Limb (tissue), 2 donors: Measurements from ENCODE around the gene COL4A1.

Source experiments
- DNase-seq, 2 donors: peaks; one replicate each; pipeline ENCODE4 v3.0.0-alpha.2; 2016; ENCODE audit errors: extremely low spot score in 2 of 2

Gene COL4A1

DNA sequence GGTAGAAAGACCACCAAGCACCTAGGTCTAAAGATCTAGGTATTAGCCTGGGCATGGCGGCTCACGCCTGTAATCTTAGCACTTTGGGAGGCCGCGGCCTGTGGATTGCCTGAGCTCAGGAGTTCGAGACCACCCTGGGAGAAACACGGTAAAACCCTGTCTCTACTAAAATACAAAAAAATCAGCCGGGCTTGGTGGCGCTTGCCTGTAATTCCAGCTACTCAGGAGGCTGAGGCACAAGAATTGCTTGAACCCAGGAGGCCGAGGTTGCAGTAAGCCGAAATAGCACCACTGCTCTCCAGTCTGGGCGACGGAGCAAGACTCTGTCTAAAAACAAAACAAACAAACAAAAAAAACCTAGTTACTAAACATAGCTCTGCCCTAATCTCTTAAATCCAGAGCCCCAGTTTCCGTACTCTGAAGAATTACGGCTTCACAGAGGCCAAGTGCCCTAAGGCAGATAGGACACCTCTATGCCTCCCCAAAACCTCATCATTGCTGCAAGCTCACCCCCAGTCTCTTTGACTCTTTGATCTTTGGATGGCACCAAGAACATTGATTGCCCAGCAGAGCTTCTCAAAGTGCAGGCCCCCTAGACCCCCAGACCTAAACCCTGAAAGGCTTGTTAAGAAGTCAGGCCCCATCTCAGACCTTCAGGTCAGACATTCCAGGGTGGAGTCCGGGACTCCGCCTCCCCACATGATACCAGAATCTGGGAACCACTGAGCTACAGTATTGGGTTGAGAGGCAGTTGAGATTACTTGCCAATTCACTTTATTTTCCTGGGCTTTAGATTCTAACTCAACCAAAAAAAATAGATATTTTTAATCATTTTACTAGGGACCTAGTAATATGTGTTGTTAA, 2.9 kb upstream of the COL4A1 start:
- DNase-seq, result no peak

DNA sequence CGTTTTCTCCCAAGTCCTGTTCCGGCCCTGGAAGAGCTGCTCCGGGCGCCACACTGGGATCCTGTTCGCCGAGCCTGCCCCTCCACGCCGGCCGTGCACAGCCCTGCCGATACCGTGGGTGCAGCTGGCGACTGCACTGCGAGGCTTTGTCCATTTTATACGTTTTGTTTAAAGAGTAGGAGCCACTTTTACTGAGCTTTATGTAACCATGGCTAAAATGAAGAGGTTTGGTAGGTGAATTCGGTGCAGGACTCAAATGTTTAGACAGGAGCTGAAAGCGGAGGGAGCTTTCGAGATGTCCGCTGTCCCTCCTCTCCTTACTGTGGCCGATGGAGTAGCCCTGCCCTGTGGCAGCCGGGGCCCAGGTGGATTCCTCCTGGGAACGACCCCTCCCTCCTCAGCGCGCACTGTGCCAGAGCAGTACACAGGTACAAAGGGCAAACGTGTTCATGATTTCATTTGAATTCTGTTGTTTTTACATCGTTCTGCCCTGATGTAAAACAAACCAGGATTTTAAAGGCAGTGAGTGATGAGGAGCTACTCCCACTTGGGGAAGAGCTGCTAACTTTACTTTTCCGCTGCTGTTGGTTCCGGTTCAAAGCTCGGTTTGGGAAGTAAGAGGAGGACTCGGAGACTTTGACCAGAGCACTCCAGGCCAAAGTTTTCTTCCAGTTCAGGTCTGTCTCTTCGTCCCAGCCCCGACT, 1.9 kb upstream of the COL4A1 start:
- no peak for DNase-seq

DNA sequence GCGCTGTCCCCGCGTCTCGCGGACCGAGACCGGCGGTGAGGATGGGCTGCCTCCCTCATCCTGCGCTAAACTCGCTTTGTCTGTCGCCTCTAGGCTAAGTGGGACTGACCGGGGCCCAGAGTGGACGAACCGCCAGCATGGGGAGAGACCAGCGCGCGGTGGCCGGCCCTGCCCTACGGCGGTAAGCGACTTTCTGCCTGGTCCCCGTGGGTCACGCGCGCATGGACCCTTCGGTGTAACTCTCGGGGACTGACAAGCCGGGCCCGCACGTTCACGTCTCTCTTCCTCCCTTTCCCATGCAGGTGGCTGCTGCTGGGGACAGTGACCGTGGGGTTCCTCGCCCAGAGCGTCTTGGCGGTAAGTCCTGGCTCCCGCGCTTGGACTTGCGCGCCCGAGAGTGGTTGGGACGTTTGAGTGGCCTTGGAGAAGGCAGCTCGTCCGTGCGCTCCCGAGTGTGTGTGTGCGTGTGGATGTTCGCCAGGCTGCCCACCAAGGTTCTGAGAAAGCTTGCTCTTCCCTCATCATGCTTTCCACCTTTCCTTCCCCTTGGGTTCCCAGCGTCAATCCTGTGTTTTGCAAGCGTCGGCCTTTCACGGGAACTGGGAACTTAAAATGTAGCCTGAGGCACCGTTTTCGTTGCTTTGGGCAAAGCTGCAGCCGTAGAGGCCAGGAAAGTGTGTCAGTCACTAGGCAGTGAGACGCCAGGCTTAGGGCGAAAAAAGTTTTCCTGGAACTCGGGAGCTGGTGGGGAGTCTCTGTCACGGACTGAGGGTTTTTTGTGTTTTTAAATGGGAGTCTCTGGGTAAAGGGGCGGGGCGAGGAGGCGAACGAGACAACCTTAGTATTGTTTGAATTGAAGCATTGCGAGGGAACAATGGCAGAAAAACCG, 1.1 kb upstream of the COL4A1 start:
- DNase-seq, result peak in 1 of 2 donors; percentile 70

DNA sequence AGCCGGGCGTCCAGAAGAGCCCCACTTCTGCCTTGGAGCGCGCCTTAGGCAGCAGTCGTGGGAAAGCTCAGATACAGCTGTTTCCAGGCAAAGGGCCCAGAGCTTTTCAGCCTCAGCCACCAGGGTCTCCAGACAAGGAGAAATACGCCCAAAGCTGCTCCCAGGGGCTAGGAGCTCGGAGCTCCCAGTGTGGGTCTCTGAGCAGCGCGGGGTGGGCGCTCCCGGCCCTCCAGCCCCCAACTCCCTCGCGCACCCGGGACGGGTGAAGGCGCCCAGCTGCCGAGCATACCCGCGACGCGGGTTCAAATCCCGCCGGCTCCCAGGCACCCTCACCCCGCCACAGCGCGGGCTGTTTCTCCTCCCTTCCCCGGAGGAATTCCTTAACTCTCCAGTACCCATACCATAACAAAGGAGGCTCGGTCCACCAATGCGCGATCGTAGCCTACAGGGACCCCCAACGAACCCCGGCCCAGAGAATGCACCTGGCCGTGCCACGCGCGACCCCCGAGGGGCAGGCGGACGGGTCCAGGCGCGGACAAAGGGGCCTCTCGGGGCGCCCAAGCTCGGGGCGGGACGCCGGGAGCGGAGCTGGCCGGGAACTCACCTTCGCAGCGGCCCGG, 507 bp downstream of the COL4A1 start:
- peak in 1 of 2 donors; percentile 69 for DNase-seq

DNA sequence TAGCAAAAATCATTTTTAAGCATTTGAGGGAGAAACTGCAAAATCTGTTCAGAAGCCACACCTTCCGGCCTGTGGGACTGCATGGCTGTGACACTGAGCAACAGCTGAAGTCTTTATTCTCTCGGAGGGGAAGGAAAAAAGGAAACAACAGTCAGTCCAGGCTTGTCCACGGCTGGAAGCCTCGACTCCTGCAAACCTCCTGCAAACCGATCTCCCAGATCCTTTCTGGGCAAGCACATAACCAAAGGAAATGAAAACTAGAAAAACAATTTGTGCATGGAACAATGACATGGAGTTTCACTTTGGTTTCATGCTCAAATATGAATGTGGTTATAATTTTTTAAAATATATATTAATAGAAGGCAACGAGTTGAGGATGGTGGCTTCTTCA, 1.0 kb downstream of the COL4A1 start:
- peak in 1 of 2 donors; percentile 32 for DNase-seq

DNA sequence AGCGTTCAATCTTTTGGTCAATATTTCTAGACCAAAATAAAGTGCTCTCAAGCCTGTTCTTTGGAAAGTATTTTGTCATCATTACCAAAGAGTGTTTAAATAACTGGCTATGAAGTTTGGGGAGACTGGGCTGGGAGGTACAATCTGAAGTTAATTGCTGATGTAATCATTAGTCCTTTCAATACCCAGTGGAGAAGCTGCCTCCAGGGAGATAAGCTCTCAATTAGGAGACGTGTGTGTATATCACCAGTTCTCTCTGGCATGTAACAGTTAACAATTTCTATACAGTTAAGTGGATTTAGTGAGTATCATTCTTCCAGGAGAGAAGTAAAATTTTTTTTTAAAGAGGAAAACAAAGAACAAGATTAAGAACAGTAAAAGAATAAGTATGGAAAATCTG, 1.4 kb downstream of the COL4A1 start:
- no peak for DNase-seq

DNA sequence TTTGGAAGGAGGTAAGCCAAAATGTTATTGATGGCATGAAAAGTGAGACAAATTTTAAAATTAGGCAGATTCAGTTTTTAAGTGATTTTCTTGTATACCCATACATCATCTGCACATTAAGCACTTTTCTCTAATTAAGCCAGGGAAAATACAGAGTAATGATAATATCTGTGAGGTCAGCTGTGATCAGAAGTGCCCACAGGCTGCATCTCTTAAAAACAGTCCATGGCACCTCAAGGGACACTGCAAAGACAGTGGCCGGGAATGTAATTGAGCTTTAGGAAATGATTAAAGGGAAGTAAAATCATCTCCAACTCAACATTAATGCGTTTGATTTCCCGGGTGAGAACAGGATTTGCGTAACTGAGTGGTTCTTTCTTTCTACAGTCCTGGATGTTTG, 2.0 kb downstream of the COL4A1 start:
- DNase-seq, result no peak

DNA sequence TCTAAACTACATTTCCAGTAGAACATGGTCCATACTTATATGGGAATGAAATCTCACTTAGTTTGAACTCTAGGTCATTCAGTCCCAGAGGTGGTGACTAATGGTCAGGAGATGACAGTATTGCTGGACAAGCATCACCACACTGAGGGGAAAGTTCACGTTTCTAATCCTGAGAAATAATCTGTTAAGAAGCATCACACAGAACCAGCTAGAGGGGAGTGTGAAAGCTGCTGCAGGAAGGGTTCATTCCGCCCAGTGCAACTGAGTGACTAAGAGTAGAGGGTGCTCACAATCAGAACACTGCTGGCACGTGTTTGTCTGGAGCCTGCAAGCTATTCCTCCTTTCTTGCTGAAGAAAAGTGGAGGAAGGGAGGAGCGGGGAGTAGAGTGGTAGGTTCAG, 2.7 kb downstream of the COL4A1 start:
- peak in 1 of 2 donors; percentile 17 for DNase-seq

DNA sequence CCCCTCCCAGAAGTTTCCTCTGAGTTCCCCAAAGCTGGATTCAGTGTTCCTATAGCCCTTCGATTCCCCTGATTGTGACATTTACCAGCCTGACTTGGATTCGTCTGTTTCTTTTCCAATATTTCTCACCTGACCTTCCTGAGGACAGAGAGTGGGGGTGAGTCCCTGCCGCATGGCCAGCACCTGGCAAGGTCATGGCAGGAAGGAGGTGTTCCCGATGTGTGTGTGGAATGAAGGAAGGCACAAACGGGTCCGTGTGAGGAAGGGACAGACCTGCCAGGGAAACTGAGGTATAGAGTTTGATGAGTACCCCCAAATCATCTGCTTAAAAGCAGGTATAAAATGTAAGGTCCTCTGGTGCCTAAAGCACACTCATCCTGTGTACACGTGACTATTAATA, 3.3 kb downstream of the COL4A1 start:
- no peak for DNase-seq

DNA sequence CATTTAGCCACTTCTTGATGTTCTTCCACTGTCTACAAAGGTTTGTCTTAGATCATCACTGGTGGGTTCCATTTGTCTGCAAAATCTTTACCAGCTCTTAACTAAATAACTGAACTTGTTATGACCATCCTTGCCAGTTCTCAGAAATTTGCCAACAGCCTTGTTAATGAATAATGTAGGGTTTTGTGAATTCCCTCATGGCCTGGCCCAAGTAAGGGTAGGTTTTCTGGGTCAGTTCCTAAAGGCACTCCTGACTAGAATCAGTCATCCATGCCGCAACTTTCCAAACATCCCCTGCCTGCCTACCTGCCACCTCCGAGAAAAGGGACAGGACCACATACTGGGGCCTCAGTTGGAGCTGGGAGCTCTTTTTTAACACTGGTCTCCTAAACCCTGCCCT, 4.0 kb downstream of the COL4A1 start:
- peak in 1 of 2 donors; percentile 6 for DNase-seq

DNA sequence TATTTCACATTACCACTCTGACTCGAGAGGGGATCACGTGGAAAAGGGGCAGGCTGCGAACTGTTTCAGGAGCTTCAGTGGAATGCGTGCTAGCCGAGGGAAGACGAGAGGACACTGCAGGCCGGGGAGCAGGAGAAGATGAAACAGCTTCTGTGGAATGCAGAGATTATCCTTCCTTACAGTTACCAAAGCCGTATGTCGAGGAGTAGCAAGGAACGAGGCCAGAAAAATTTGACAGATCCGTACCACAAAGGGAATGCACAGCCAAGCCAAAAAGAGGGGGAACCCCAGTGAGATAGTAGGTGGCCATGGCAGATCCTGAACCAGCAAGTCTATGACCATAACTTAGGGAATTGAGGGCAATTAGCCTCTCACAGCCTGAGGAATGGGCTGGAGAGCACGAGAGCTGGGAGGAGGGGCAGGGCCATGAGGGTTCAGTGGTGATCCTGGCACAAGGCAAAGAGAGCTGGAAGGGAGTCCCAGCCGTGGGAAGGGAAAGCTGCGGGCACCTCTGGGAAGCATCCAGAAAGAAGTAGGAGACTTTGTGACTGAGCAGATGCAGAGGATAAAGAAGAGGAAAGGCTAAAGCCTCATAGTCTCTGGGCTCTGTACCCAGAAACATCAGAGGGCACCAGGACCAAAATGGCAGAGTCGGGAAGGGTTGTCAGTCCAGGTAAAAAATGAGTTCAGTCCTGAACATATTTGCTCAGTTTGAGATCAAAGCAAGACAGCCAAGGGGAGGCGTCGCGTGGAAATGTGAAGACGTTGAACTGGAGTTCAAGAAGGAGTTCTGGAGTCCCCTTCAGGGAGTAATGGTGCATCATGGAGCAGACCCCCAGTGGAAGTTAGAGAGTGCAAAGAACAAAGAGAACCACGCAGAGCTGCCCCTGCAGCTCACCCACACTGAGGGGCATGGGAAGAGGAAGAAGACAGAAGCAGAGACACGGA, 5.1 kb downstream of the COL4A1 start:
- DNase-seq, result peak in 1 of 2 donors; percentile 25

DNA sequence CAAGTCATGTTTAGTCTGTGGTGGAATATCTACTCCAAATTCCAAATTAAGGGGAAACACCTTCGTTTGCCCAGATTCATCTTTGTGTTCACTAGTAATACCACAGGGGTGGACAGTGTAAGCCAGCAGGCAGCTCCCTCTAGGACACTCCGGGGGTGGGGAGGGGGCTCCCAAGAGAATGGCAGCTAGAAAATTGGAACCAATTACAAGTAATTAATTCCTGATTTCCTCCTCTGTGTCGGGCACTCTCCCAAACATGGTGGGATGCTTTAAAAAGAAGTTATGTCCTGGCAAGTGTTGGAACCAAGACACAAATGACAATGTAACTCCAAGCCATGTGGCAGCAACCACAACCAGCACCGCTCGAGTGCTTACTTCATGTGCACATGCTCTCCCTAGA, 5.9 kb downstream of the COL4A1 start:
- DNase-seq, result peak in 1 of 2 donors; percentile 23

DNA sequence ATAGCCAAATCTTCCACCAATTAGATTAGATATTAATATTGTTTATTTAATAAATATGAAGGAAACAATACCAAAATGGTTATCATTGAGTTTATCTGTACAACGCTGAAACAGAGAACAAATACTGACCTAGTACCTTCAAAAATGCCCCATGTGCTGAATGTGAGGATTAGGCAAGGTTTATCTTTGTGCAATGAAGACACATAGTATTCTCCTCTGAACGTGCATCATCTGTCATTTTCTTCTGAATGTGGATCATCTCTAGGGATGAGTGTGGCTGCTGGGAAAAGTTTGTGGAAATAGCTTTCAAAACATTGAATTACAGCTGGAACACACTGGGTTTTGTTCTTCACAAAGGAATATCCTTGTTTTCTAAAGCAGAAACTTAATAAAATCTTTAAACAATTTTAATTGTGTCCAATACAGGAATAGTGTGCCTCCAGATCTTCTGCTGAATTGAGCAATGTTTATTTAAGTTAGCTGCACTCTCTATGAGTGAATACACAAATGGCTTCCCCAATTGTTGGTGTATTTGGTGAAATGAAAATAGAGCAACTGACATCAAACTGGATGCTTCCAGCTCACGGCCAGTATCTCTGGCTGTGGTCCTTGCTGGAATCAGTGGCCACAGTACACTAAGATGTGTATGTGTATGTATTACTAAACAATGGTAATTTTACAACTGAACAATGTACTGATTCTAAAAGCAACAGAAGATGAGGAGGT, 6.7 kb downstream of the COL4A1 start:
- DNase-seq, result no peak

DNA sequence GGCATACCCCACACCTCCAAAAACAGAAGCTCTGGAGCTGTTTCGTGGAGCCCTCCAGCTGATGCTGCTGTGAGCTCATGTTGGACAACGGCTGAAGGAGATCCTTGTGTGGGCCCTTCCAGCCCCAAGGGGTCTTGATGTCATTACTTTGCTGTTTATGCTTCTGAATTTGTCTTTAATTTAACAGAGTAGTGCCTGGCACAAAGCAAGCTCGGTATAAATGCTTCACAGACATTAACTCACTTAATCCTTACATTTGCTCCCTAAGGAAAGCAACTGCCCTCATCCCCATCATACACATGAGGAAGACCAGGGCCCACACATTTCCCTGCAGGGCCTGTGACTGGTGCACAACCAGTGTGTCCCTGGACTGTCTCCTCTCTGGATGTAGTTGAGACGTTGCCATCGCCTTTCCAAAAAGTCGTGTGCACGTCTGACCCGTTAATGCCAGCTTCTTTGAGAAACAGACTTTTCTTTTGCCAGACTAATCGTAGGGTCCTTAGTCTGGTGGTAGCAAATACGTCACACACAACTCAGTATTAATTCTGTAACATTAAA, 7.6 kb downstream of the COL4A1 start:
- no peak for DNase-seq

DNA sequence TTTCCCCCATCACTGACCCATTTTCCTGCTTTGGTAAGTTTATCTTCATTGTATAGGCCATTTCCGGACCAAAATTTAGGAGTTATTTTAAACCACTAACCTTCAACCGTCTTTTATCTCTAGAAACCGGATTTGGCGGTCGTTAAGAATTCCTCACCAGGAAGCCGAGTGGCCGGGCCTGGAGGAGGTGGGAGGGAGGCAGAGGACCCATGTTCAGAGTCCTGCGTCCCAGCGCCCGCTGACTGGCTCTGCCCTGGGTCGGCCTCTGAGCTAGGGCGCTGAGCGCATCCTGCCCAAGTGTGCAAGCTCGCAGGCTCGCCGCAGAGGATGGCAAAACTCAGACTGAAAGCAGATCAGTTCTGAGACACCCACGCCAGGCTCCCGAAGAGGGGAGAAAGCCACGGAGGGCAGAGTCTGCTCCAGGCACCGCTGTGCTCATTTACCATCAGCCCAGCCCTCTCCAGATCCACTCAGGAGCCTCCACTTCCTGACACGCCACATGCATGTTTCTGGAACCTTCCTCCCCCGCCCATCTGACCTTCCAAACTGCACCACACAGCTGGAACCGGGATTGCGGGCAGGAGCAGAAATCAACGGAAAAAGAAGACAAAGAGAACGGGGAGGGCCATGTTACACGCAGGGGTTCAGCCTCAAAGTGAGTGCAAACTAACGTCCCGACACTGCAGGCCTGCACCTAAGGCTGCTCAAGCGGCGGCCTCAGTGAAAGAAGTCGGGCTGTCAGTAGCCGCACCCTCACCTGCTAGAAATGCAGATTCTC, 8.3 kb downstream of the COL4A1 start:
- no peak for DNase-seq

DNA sequence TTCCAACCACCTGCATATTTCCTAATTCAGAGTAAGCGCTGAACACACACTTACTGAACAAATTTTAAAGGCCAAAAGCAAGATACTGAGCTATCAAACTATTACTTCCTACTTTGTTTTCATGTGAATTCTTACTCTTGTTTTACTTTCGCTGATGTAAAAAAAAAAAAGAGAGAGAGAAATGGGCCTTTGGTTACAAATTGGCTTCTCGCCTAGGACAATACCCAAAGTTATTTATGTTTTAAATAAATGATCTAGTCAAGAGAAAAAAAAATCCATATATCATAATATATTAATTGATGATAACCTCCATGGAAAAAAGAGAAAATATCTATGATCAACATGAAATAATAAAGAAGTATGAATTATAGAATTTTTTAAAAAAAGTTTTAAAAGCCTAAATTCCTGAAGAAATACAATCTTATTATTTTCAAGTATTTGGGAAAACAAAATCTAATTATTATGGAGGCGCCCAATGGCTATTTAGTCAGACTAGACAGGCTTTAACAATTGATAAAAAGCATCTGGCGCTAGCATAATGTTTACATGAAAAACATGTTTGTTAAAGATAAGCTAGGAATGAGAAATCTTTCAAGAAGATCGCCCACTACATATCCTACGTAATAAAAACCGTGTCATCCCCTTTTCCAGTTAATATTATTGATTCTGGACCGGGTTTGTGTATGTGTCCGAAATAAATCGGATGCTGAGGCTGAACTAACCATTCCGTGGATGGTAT, 9.0 kb downstream of the COL4A1 start:
- no peak for DNase-seq

DNA sequence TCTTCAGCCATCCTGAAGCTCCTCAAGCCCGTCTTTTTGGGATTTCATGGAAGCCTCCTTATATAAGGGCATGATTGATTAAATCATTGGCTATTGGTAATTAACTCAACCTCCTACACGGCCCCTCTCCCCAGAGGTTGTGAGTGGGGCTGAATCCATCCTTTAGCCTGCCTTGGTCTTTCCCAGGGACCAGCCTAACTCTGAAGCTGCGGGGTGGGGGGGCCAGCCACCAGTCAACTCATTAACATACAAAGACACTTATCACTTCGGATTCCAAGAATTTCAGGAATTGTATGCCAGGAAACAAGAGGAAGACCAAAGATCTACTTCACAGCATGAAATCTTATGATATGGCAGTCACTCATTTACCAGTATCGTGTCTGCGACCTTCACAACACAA, 9.9 kb downstream of the COL4A1 start:
- DNase-seq, result no peak

DNA sequence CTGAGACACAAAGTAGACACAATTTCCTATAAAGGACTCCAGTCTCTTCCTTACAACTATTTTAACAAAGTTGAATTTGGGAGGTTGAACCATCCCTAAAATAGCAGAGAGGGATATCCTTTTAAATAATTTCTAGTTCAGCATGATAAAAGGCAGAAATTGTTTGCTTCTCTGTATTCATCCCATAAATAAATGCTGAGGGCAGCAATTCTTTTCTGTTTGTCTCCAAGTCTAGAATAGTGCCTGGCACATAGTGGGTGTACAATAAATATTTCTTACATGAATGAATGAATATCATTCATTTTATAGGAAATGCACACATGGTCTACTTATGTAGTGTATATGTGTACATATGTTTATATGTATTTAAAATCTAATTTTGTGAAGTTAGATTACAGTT, 12.3 kb downstream of the COL4A1 start:
- DNase-seq, result no peak
